HEK293 (cell line): Measurements from ENCODE around the gene VSTM2B.

Source experiments
- CTCF ChIA-PET: fragments of 350-600 bp; formaldehyde crosslinking; extraction: SDS; loops from one replicate; lab custom pipeline; 2021; ENCODE audit warnings: antibody characterized with exemption; lab: Yijun Ruan, JAX
- POLR2A ChIA-PET: fragments of 300-600 bp; formaldehyde crosslinking; extraction: SDS; loops from one replicate; lab custom pipeline; 2020; ENCODE audit warnings: antibody characterized with exemption, inconsistent platforms; lab: Yijun Ruan, JAX
- H3K27ac ChIP-seq: fragments of 200-500 bp; sonication (Bioruptor generic); 2 replicates; pipeline ENCODE4 v1.5.1; 2014; ENCODE audit warnings: low read depth, low read length, control low read depth, inconsistent platforms; ENCODE audit errors: extremely low read depth
- H3K36me3 ChIP-seq, 2 experiments: fragments of 200-500 bp in 1 of 2; sonication (Bioruptor generic) in 1 of 2; 1 replicate in 1 of 2; 2 replicates in 1 of 2; pipeline ENCODE4 v1.5.1; 2014 to 2017; ENCODE audit warnings: inconsistent platforms in 2 of 2, low read length in 2 of 2; ENCODE audit not compliant: control insufficient read depth in 2 of 2, insufficient read depth in 1 of 2
- H3K4me1 ChIP-seq: fragments of 200-500 bp; sonication (Bioruptor generic); 2 replicates; pipeline ENCODE4 v1.5.1; 2014; ENCODE audit warnings: mild to moderate bottlenecking, low read length, inconsistent platforms; ENCODE audit not compliant: control insufficient read depth, insufficient read depth
- H3K4me3 ChIP-seq: 2 replicates; pipeline ENCODE4 v1.5.1; 2011; ENCODE audit warnings: low read depth, mild to moderate bottlenecking, control low read depth, low read length, moderate library complexity
- H3K9me3 ChIP-seq: fragments of 200-500 bp; sonication (Bioruptor generic); 2 replicates; pipeline ENCODE4 v1.5.1; 2014; ENCODE audit warnings: low read depth, low read length, inconsistent platforms; ENCODE audit not compliant: control insufficient read depth, insufficient read depth
- REPIN1 ChIP-seq: fragments of 450-650 bp; formaldehyde crosslinking; IDR thresholded peaks from 2 replicates; pipeline ENCODE4 v1.5.1; 2017; ENCODE audit warnings: missing biosample characterization, missing genetic modification characterization, low read depth
- WT1 ChIP-seq: fragments of 450-650 bp; formaldehyde crosslinking; IDR thresholded peaks from 2 replicates; pipeline ENCODE4 v1.5.1; 2016; ENCODE audit warnings: missing biosample characterization, missing genetic modification characterization
- YY2 ChIP-seq: fragments of 450-650 bp; formaldehyde crosslinking; IDR thresholded peaks from 2 replicates; pipeline ENCODE4 v1.5.1; 2016; ENCODE audit warnings: missing biosample characterization, missing genetic modification characterization
- ZBTB21 ChIP-seq: fragments of 450-650 bp; formaldehyde crosslinking; IDR thresholded peaks from 2 replicates; pipeline ENCODE4 v1.5.1; 2017; ENCODE audit warnings: missing biosample characterization, missing genetic modification characterization
- ZNF114 ChIP-seq: fragments of 450-650 bp; formaldehyde crosslinking; IDR thresholded peaks from 2 replicates; pipeline ENCODE4 v1.5.0; 2017; ENCODE audit warnings: missing biosample characterization, missing genetic modification characterization
- ZNF184 ChIP-seq: fragments of 450-650 bp; IDR thresholded peaks from 2 replicates; pipeline ENCODE4 v1.5.1; 2018; ENCODE audit warnings: missing biosample characterization, mild to moderate bottlenecking, missing genetic modification characterization
- ZNF19 ChIP-seq: fragments of 450-650 bp; formaldehyde crosslinking; IDR thresholded peaks from 2 replicates; pipeline ENCODE4; 2016; ENCODE audit warnings: missing biosample characterization, missing genetic modification characterization, low read depth
- ZNF2 ChIP-seq: fragments of 450-650 bp; formaldehyde crosslinking; IDR thresholded peaks from 2 replicates; pipeline ENCODE4 v1.5.1; 2016; ENCODE audit warnings: missing biosample characterization, missing genetic modification characterization
- ZNF223 ChIP-seq: fragments of 450-650 bp; formaldehyde crosslinking; IDR thresholded peaks from 2 replicates; pipeline ENCODE4 v1.5.1; 2016; ENCODE audit warnings: missing biosample characterization, missing genetic modification characterization
- ZNF366 ChIP-seq: fragments of 450-650 bp; formaldehyde crosslinking; conservative IDR thresholded peaks from 2 replicates; pipeline ENCODE4 v1.5.1; 2016; ENCODE audit warnings: missing biosample characterization, missing genetic modification characterization
- ZNF654 ChIP-seq: fragments of 450-650 bp; formaldehyde crosslinking; IDR thresholded peaks from 2 replicates; pipeline ENCODE4 v1.5.1; 2016; ENCODE audit warnings: low read depth, missing biosample characterization, missing genetic modification characterization
- ZNF791 ChIP-seq: fragments of 450-650 bp; formaldehyde crosslinking; IDR thresholded peaks from 2 replicates; pipeline ENCODE4 v1.5.1; 2016; ENCODE audit warnings: missing biosample characterization, missing genetic modification characterization
- ZNF843 ChIP-seq: fragments of 450-650 bp; formaldehyde crosslinking; IDR thresholded peaks from 2 replicates; pipeline ENCODE4 v1.5.1; 2016; ENCODE audit warnings: missing biosample characterization, missing genetic modification characterization
- ZXDB ChIP-seq: fragments of 450-650 bp; formaldehyde crosslinking; IDR thresholded peaks from 2 replicates; pipeline ENCODE4 v1.5.1; 2016; ENCODE audit warnings: missing biosample characterization, missing genetic modification characterization
- TF ChIP-seq, protein P1 (sequence below): fragments of 450-650 bp; formaldehyde crosslinking; IDR thresholded peaks from 2 replicates; pipeline ENCODE4 v1.5.1; 2016; ENCODE audit warnings: missing biosample characterization, missing genetic modification characterization
- TF ChIP-seq, protein P2 (sequence below): fragments of 450-650 bp; formaldehyde crosslinking; IDR thresholded peaks from 2 replicates; pipeline ENCODE4 v1.5.1; 2016; ENCODE audit warnings: missing biosample characterization, missing genetic modification characterization, borderline replicate concordance
- TF ChIP-seq, protein P3 (sequence below): sonication (generic); formaldehyde crosslinking; IDR thresholded peaks from 2 replicates; pipeline ENCODE4 v1.8.1; 2022; ENCODE audit warnings: mild to moderate bottlenecking, moderate library complexity, missing genetic modification reagents
- TF ChIP-seq, protein P4 (sequence below): fragments of 450-650 bp; IDR thresholded peaks from 2 replicates; pipeline ENCODE4 v1.5.1; 2018; ENCODE audit warnings: missing biosample characterization, mild to moderate bottlenecking, missing genetic modification characterization
- TF ChIP-seq, protein P5 (sequence below): fragments of 450-650 bp; formaldehyde crosslinking; IDR thresholded peaks from 2 replicates; pipeline ENCODE4 v1.5.1; 2017; ENCODE audit warnings: missing biosample characterization, missing genetic modification characterization

The VSTM2B gene

DNA sequence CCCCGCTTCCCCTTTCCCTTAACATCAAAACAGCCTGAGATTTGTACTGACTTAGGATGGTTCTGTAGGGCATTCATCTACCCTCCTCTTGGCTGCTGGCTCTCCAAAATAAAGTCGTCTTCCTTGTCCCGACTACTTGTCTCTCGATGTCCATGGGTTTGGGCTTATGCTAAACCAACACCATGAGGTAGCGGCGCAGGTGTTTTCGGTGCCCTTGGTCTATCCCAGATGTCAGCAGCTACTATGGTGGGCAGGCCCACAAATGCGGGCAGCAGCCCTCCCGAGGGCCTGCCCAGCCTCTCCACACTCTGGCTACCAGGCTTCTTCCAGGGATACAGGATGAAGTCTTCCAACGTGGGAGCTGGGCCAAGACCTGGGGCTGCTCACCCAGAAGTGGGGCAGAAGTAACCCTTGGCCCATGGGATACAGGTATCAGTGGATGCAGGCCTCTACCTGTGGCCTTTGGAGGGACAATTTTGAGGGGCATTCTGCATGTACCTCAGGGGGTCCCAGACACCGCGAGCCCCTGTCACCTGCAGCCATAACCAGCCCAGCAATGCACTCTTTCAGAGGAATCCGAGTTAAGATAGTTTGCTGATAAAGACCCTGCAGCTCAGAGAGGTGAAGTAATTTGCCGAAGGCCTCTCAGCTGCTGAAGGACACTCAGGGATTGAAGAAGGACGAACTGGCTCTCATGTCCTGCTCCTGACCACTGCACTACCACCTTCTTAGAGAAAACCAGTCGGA is 47.8 kb upstream of the VSTM2B start:
- no peak overlapping the region for H3K4me3 ChIP-seq
- POLR2A ChIA-PET: interaction anchor here (1.7 kb wide), 1 partner anchor 128 kb away, joined by 6 read pairs; the partner anchor contains the start of gene POP4
- TF ChIP-seq REPIN1 (tag by site-specific recombination) (no peak), ZXDB (no peak), ZNF791 (tag by site-specific recombination) (no peak), ZNF654 (tag by site-specific recombination) (no peak), ZNF184 (tag by site-specific recombination) (no peak), ZNF843 (no peak), YY2 (no peak)
- TF ChIP-seq, protein P1, sequence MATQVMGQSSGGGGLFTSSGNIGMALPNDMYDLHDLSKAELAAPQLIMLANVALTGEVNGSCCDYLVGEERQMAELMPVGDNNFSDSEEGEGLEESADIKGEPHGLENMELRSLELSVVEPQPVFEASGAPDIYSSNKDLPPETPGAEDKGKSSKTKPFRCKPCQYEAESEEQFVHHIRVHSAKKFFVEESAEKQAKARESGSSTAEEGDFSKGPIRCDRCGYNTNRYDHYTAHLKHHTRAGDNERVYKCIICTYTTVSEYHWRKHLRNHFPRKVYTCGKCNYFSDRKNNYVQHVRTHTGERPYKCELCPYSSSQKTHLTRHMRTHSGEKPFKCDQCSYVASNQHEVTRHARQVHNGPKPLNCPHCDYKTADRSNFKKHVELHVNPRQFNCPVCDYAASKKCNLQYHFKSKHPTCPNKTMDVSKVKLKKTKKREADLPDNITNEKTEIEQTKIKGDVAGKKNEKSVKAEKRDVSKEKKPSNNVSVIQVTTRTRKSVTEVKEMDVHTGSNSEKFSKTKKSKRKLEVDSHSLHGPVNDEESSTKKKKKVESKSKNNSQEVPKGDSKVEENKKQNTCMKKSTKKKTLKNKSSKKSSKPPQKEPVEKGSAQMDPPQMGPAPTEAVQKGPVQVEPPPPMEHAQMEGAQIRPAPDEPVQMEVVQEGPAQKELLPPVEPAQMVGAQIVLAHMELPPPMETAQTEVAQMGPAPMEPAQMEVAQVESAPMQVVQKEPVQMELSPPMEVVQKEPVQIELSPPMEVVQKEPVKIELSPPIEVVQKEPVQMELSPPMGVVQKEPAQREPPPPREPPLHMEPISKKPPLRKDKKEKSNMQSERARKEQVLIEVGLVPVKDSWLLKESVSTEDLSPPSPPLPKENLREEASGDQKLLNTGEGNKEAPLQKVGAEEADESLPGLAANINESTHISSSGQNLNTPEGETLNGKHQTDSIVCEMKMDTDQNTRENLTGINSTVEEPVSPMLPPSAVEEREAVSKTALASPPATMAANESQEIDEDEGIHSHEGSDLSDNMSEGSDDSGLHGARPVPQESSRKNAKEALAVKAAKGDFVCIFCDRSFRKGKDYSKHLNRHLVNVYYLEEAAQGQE: no peak
- TF ChIP-seq, protein P2, sequence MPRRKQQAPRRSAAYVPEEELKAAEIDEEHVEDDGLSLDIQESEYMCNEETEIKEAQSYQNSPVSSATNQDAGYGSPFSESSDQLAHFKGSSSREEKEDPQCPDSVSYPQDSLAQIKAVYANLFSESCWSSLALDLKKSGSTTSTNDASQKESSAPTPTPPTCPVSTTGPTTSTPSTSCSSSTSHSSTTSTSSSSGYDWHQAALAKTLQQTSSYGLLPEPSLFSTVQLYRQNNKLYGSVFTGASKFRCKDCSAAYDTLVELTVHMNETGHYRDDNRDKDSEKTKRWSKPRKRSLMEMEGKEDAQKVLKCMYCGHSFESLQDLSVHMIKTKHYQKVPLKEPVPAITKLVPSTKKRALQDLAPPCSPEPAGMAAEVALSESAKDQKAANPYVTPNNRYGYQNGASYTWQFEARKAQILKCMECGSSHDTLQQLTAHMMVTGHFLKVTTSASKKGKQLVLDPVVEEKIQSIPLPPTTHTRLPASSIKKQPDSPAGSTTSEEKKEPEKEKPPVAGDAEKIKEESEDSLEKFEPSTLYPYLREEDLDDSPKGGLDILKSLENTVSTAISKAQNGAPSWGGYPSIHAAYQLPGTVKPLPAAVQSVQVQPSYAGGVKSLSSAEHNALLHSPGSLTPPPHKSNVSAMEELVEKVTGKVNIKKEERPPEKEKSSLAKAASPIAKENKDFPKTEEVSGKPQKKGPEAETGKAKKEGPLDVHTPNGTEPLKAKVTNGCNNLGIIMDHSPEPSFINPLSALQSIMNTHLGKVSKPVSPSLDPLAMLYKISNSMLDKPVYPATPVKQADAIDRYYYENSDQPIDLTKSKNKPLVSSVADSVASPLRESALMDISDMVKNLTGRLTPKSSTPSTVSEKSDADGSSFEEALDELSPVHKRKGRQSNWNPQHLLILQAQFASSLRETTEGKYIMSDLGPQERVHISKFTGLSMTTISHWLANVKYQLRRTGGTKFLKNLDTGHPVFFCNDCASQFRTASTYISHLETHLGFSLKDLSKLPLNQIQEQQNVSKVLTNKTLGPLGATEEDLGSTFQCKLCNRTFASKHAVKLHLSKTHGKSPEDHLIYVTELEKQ (tag by site-specific recombination): no peak
- TF ChIP-seq, all 188 proteins: peak for 0
- Histone ChIP-seq H3K27ac (no peak overlapping the region), H3K4me1 (peaks cover 4% of the 10 kb centered on the region), H3K36me3 (no peaks in the 10 kb centered on the region), H3K9me3 (no peaks in the 10 kb centered on the region)
- CTCF ChIA-PET: interaction anchor here (0.5 to 4.9 kb wide), 35 partner anchors 8 to 1171 kb away, joined by 3 to 59 read pairs (median 4); no protein-coding TSS in a partner anchor

DNA sequence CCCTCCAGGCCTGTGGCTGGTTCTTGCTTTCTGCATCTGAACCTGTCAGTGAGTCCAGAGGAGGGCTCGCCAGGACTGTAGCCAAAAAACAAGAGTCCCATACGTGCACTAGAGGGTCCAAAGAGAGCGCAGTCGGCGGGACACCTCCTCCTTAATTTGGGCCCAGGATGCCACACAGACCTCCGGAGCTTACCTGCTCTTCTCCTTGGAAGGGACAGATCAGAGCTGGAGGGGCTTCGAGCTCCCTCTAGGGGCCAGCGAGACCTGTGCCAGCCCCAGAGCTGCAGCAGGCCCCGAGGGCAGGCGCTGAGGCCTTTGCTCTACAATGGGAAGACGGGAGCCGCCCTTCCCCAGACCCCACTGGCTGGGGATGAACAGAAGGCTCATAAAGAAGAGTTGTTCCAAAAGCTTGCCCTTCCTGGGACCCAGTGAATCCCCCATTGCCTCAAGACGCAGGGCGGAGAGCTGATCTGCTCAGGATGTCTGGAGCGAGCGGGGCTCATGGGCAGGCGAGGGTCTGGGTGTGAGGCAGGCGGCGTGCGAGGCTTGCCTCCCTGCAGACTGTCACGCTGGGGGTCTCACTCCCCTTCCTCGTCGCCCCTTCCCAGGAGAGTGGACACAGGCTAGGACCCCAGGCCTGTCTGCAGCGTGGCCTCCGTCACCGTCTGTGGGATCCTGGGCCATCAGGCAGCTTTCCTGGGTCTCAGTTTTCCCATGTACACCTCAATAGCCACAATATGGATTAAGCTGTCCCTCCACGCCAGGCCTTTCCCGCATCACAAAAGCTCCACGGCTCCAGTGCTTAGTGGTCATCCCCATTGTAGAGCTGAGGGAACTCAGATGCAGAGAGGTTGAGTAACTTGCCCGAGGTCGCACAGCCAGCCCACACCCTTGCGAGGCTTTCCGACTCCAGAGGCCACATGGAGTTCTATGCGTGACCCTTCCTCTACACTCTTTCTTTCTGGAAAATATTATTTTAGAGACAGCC is 46.9 kb upstream of the VSTM2B start:
- CTCF ChIA-PET: interaction anchor here (0.5 to 4.9 kb wide), 49 partner anchors 9 to 1170 kb away, joined by 3 to 59 read pairs (median 3); no protein-coding TSS in a partner anchor
- Histone ChIP-seq H3K4me1 (peaks cover 4% of the 10 kb centered on the region), H3K36me3 (no peaks in the 10 kb centered on the region), H3K9me3 (no peaks in the 10 kb centered on the region), H3K4me3 (no peak overlapping the region), H3K27ac (no peak overlapping the region)
- POLR2A ChIA-PET: interaction anchor here (0.5 to 1.7 kb wide), 3 partner anchors 10 to 127 kb away, joined by 3 to 6 read pairs (median 5); partner anchors contain the start of gene POP4
- TF ChIP-seq ZNF2 (tag by site-specific recombination): no peak
- TF ChIP-seq WT1 (tag by site-specific recombination): no peak
- TF ChIP-seq ZNF366 (tag by site-specific recombination): no peak
- no peak for TF ChIP-seq ZNF19 (tag by site-specific recombination)
- TF ChIP-seq, protein P3, sequence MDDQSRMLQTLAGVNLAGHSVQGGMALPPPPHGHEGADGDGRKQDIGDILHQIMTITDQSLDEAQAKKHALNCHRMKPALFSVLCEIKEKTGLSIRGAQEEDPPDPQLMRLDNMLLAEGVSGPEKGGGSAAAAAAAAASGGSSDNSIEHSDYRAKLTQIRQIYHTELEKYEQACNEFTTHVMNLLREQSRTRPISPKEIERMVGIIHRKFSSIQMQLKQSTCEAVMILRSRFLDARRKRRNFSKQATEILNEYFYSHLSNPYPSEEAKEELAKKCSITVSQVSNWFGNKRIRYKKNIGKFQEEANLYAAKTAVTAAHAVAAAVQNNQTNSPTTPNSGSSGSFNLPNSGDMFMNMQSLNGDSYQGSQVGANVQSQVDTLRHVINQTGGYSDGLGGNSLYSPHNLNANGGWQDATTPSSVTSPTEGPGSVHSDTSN (CRISPR knock-in tag): no peak
- TF ChIP-seq ZNF114: no peak
- TF ChIP-seq, protein P4, sequence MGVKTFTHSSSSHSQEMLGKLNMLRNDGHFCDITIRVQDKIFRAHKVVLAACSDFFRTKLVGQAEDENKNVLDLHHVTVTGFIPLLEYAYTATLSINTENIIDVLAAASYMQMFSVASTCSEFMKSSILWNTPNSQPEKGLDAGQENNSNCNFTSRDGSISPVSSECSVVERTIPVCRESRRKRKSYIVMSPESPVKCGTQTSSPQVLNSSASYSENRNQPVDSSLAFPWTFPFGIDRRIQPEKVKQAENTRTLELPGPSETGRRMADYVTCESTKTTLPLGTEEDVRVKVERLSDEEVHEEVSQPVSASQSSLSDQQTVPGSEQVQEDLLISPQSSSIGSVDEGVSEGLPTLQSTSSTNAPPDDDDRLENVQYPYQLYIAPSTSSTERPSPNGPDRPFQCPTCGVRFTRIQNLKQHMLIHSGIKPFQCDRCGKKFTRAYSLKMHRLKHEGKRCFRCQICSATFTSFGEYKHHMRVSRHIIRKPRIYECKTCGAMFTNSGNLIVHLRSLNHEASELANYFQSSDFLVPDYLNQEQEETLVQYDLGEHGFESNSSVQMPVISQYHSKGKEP: no peak
- TF ChIP-seq, protein P5, sequence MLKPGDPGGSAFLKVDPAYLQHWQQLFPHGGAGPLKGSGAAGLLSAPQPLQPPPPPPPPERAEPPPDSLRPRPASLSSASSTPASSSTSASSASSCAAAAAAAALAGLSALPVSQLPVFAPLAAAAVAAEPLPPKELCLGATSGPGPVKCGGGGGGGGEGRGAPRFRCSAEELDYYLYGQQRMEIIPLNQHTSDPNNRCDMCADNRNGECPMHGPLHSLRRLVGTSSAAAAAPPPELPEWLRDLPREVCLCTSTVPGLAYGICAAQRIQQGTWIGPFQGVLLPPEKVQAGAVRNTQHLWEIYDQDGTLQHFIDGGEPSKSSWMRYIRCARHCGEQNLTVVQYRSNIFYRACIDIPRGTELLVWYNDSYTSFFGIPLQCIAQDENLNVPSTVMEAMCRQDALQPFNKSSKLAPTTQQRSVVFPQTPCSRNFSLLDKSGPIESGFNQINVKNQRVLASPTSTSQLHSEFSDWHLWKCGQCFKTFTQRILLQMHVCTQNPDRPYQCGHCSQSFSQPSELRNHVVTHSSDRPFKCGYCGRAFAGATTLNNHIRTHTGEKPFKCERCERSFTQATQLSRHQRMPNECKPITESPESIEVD (tag by site-specific recombination): no peak
- TF ChIP-seq ZBTB21 (tag by site-specific recombination): no peak
- no peak for TF ChIP-seq ZNF223
